ENCODE results near the gene CHD6.

DNA sequence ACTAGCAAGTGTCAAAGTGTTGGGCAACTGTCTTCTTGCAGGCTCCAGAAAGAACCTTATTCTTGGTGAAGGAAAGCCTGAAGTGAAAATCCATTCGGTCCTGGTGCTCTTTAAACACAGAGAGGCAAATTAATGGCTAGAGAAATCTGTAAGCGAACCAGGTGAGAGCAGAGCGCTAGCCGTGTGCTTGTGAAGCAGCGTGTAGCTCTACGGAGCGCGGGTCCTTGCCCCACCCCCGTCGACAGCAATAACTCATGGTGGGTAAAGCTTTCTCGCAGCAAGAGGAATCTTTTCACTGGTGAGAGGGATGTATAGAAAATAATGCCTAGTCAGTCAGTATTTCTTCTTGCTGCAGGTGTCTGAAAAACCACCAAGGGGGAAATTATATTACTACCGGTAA, 214.6 kb downstream of the CHD6 start:
- TF ChIP-seq CREB1 (CRISPR knock-in tag; IDR thresholded peaks at IDR 0.05; ENCODE audit: low read depth) (no peak), EZH2phosphoT487 (IDR thresholded peaks at IDR 0.05; ENCODE audit: unreplicated experiment) (no peak), POLR2AphosphoS5 (IDR thresholded peaks at IDR 0.05; ENCODE audit: low read depth) (no peak), ZNF462 (CRISPR knock-in tag; IDR thresholded peaks at IDR 0.05) (no peak), EZH2 (IDR thresholded peaks at IDR 0.05; ENCODE audit: low read depth, unreplicated experiment) (no peak), NANOG (IDR thresholded peaks at IDR 0.05; ENCODE audit: borderline replicate concordance) (no peak), STAT1 (IDR thresholded peaks at IDR 0.05; ENCODE audit: unreplicated experiment) (no peak), JUNB (IDR thresholded peaks at IDR 0.05; ENCODE audit: unreplicated experiment) (no peak)
- TF ChIP-seq, protein P1, sequence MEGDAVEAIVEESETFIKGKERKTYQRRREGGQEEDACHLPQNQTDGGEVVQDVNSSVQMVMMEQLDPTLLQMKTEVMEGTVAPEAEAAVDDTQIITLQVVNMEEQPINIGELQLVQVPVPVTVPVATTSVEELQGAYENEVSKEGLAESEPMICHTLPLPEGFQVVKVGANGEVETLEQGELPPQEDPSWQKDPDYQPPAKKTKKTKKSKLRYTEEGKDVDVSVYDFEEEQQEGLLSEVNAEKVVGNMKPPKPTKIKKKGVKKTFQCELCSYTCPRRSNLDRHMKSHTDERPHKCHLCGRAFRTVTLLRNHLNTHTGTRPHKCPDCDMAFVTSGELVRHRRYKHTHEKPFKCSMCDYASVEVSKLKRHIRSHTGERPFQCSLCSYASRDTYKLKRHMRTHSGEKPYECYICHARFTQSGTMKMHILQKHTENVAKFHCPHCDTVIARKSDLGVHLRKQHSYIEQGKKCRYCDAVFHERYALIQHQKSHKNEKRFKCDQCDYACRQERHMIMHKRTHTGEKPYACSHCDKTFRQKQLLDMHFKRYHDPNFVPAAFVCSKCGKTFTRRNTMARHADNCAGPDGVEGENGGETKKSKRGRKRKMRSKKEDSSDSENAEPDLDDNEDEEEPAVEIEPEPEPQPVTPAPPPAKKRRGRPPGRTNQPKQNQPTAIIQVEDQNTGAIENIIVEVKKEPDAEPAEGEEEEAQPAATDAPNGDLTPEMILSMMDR (conservative IDR thresholded peaks at IDR 0.05; ENCODE audit: low read depth in 2 of 2): no peak
- TF ChIP-seq, protein P2, sequence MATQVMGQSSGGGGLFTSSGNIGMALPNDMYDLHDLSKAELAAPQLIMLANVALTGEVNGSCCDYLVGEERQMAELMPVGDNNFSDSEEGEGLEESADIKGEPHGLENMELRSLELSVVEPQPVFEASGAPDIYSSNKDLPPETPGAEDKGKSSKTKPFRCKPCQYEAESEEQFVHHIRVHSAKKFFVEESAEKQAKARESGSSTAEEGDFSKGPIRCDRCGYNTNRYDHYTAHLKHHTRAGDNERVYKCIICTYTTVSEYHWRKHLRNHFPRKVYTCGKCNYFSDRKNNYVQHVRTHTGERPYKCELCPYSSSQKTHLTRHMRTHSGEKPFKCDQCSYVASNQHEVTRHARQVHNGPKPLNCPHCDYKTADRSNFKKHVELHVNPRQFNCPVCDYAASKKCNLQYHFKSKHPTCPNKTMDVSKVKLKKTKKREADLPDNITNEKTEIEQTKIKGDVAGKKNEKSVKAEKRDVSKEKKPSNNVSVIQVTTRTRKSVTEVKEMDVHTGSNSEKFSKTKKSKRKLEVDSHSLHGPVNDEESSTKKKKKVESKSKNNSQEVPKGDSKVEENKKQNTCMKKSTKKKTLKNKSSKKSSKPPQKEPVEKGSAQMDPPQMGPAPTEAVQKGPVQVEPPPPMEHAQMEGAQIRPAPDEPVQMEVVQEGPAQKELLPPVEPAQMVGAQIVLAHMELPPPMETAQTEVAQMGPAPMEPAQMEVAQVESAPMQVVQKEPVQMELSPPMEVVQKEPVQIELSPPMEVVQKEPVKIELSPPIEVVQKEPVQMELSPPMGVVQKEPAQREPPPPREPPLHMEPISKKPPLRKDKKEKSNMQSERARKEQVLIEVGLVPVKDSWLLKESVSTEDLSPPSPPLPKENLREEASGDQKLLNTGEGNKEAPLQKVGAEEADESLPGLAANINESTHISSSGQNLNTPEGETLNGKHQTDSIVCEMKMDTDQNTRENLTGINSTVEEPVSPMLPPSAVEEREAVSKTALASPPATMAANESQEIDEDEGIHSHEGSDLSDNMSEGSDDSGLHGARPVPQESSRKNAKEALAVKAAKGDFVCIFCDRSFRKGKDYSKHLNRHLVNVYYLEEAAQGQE (IDR thresholded peaks at IDR 0.05; ENCODE audit: unreplicated experiment): no peak
- TF ChIP-seq, protein P3, sequence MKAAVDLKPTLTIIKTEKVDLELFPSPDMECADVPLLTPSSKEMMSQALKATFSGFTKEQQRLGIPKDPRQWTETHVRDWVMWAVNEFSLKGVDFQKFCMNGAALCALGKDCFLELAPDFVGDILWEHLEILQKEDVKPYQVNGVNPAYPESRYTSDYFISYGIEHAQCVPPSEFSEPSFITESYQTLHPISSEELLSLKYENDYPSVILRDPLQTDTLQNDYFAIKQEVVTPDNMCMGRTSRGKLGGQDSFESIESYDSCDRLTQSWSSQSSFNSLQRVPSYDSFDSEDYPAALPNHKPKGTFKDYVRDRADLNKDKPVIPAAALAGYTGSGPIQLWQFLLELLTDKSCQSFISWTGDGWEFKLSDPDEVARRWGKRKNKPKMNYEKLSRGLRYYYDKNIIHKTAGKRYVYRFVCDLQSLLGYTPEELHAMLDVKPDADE (IDR thresholded peaks at IDR 0.05): no peak
